NCI-H226 (cell line): ENCODE data around the gene C2orf42.
"Not testable (repeated sequence)": the region's sequence is repeated elsewhere in the genome, so short reads cannot be mapped to it uniquely, and the experiment has no call there.

ENCODE experiments used
- DNase-seq: peaks from one replicate; pipeline ENCODE4 v3.0.0-alpha.2; 2015

Gene C2orf42

GRCh38 chr2:70169654-70170245, 21.1 kb downstream of the C2orf42 start:
- DNase-seq = not testable (repeated sequence)

GRCh38 chr2:70161069-70161534, 29.7 kb downstream of the C2orf42 start:
- no peak for DNase-seq

GRCh38 chr2:70160545-70160944, 30.3 kb downstream of the C2orf42 start:
- no peak for DNase-seq

- DNase-seq = not testable (repeated sequence)
Measured at GRCh38 chr2:70149130-70149686, 41.6 kb downstream of the C2orf42 start.

GRCh38 chr2:70148211-70148760, 42.5 kb downstream of the C2orf42 start:
- DNase-seq = not testable (repeated sequence)

- no peak for DNase-seq
Measured at GRCh38 chr2:70145851-70146739, 44.7 kb downstream of the C2orf42 start.

- DNase-seq = no peak
Measured at GRCh38 chr2:70145144-70145490, 45.7 kb downstream of the C2orf42 start.

- DNase-seq = no peak
Measured at GRCh38 chr2:70144443-70145143, 46.2 kb downstream of the C2orf42 start.

- DNase-seq = no peak
Measured at GRCh38 chr2:70143314-70144150, 47.3 kb downstream of the C2orf42 start.

- DNase-seq = peak; percentile 97
Measured at GRCh38 chr2:70142590-70143313, 48.1 kb downstream of the C2orf42 start.

GRCh38 chr2:70141902-70142589, 48.8 kb downstream of the C2orf42 start:
- no peak for DNase-seq

- no peak for DNase-seq
Measured at GRCh38 chr2:70141212-70141901, 49.5 kb downstream of the C2orf42 start.

- no peak for DNase-seq
Measured at GRCh38 chr2:70140791-70141211, 50.0 kb downstream of the C2orf42 start.

GRCh38 chr2:70134323-70134983, 56.4 kb downstream of the C2orf42 start:
- not testable (repeated sequence) for DNase-seq

GRCh38 chr2:70133491-70134322, 57.1 kb downstream of the C2orf42 start:
- peak; percentile 62 for DNase-seq

GRCh38 chr2:70133127-70133452, 57.7 kb downstream of the C2orf42 start:
- no peak for DNase-seq

GRCh38 chr2:70132244-70133126, 58.3 kb downstream of the C2orf42 start:
- no peak for DNase-seq
